ENCODE results near the gene DNAJC6.

The DNAJC6 gene

GRCh38 chr1:65297706-65298105 is 11.6 kb upstream of the DNAJC6 start:
- DNase-seq: no peak

- DNase-seq: no peak
These were observed 10.0 kb upstream of the DNAJC6 start for GRCh38 chr1:65299328-65299727.

- no peak for DNase-seq
These were observed 501 bp upstream of the DNAJC6 start for GRCh38 chr1:65308781-65309303.

- no peak for DNase-seq
These were observed 790 bp downstream of the DNAJC6 start for GRCh38 chr1:65310078-65310587.

GRCh38 chr1:65311760-65312159 is 2.4 kb downstream of the DNAJC6 start:
- no peak for DNase-seq

GRCh38 chr1:65316233-65316632 is 6.9 kb downstream of the DNAJC6 start:
- no peak for DNase-seq

- no peak for DNase-seq
These were observed 8.7 kb downstream of the DNAJC6 start for GRCh38 chr1:65317866-65318653.

GRCh38 chr1:65319141-65319540 is 9.8 kb downstream of the DNAJC6 start:
- no peak for DNase-seq

GRCh38 chr1:65319754-65320153 is 10.4 kb downstream of the DNAJC6 start:
- no peak for DNase-seq

- DNase-seq: no peak
These were observed 12.5 kb downstream of the DNAJC6 start for GRCh38 chr1:65321879-65322278.

- DNase-seq: no peak
These were observed 13.9 kb downstream of the DNAJC6 start for GRCh38 chr1:65323246-65323645.

- no peak for DNase-seq
These were observed 20.7 kb downstream of the DNAJC6 start for GRCh38 chr1:65330021-65330420.

GRCh38 chr1:65330822-65331221 is 21.5 kb downstream of the DNAJC6 start:
- DNase-seq: no peak

- DNase-seq: no peak
These were observed 23.5 kb downstream of the DNAJC6 start for GRCh38 chr1:65332821-65333220.

GRCh38 chr1:65334081-65334480 is 24.7 kb downstream of the DNAJC6 start:
- no peak for DNase-seq

- DNase-seq: no peak
These were observed 30.6 kb downstream of the DNAJC6 start for GRCh38 chr1:65339866-65340468.

- DNase-seq: no peak
These were observed 32.0 kb downstream of the DNAJC6 start for GRCh38 chr1:65341381-65341780.

GRCh38 chr1:65343286-65343685 is 33.9 kb downstream of the DNAJC6 start:
- DNase-seq: no peak

GRCh38 chr1:65344171-65344814 is 35.0 kb downstream of the DNAJC6 start:
- DNase-seq: no peak

- DNase-seq: no peak
These were observed 36.8 kb downstream of the DNAJC6 start for GRCh38 chr1:65346190-65346589.

GRCh38 chr1:65355031-65355712 is 45.8 kb downstream of the DNAJC6 start:
- DNase-seq: no peak

GRCh38 chr1:65357291-65357960 is 48.1 kb downstream of the DNAJC6 start:
- no peak for DNase-seq

GRCh38 chr1:65359888-65360287 is 50.5 kb downstream of the DNAJC6 start:
- no peak for DNase-seq
